ENCODE measurements around the gene AP3B1.

The AP3B1 gene

DNA sequence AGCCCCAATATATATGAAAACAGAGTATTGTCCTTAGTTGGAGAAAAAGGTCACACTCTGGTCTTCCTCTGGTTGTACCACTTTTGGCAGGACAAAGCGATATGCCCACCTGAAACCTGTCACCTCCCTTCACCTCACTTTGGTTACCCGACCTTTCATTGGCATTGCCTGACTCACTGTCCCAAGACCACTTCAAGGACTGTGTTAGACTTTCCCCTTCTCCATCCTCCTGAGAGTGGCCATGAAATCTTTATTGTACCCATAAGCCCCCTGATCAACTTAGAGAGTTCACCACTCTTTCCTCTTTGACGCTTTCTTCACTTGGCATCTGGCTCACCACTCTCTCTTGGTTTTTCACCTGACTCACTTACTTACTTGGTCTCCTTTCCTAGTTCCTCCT, 32.4 kb upstream of the AP3B1 start:
- no peak overlapping the region for H3K4me3 ChIP-seq (replicated peaks; ENCODE audit: low read depth, low read length)
- H3K27me3 ChIP-seq (replicated peaks; ENCODE audit: control insufficient read depth, insufficient read depth, low read length) = no peaks in the 10 kb centered on the region
- no peaks in the 10 kb centered on the region for H3K36me3 ChIP-seq (ENCODE audit: control insufficient read depth, insufficient read depth, low read length)
- TF ChIP-seq, protein P1, sequence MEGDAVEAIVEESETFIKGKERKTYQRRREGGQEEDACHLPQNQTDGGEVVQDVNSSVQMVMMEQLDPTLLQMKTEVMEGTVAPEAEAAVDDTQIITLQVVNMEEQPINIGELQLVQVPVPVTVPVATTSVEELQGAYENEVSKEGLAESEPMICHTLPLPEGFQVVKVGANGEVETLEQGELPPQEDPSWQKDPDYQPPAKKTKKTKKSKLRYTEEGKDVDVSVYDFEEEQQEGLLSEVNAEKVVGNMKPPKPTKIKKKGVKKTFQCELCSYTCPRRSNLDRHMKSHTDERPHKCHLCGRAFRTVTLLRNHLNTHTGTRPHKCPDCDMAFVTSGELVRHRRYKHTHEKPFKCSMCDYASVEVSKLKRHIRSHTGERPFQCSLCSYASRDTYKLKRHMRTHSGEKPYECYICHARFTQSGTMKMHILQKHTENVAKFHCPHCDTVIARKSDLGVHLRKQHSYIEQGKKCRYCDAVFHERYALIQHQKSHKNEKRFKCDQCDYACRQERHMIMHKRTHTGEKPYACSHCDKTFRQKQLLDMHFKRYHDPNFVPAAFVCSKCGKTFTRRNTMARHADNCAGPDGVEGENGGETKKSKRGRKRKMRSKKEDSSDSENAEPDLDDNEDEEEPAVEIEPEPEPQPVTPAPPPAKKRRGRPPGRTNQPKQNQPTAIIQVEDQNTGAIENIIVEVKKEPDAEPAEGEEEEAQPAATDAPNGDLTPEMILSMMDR (IDR thresholded peaks at IDR 0.05; ENCODE audit: insufficient read depth, low read length, poor library complexity, severe bottlenecking) = no peak
- DNase-seq (ENCODE audit: extremely low read depth, insufficient read length) = no peak

DNA sequence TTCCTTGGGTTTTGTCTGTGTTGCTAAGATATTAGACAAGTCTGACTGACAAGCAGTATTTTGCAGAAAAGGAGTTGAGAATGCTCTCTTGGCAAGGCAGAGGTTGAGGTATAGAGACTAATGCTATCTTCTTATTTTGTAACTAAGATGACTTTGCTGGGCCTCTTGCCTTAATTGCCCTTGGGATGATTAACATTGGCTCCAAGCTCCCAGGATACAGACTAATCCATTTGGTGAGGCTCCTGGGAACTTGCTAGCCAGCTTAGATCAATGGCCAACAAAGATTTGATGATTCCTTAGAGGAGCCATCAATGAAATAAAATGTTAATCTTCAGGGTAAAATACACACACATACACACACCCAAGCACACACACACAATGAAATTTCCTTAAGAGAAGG, 28.7 kb upstream of the AP3B1 start:
- TF ChIP-seq, protein P1 (IDR thresholded peaks at IDR 0.05; ENCODE audit: insufficient read depth, low read length, poor library complexity, severe bottlenecking) = no peak
- no peak for DNase-seq (ENCODE audit: extremely low read depth, insufficient read length)
- Histone ChIP-seq H3K36me3 (ENCODE audit: control insufficient read depth, insufficient read depth, low read length) (no peaks in the 10 kb centered on the region), H3K4me3 (replicated peaks; ENCODE audit: low read depth, low read length) (no peak overlapping the region), H3K27me3 (replicated peaks; ENCODE audit: control insufficient read depth, insufficient read depth, low read length) (no peaks in the 10 kb centered on the region)

DNA sequence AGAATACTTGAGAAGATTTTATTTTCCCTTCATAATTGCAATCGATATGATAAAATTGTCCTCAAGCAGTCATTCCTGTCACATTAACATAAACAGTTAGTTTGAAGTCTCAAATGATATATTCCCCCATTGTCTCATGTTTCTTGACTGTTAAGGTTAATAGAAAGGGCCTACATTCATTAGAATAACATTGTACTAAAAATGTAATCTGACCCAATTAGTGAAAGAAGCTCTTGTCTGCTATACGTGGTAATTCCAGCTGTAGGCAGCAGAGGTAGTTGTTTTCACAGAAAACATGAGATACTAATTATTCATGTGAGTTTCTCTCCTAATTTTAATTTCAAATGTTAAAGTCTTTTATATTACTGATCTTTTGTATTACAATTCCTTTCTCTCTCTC, 25.9 kb upstream of the AP3B1 start:
- H3K36me3 ChIP-seq (ENCODE audit: control insufficient read depth, insufficient read depth, low read length) = no peaks in the 10 kb centered on the region
- no peak overlapping the region for H3K4me3 ChIP-seq (replicated peaks; ENCODE audit: low read depth, low read length)
- DNase-seq (ENCODE audit: extremely low read depth, insufficient read length) = no peak
- TF ChIP-seq, protein P1 (IDR thresholded peaks at IDR 0.05; ENCODE audit: insufficient read depth, low read length, poor library complexity, severe bottlenecking) = peak; percentile 54
- no peaks in the 10 kb centered on the region for H3K27me3 ChIP-seq (replicated peaks; ENCODE audit: control insufficient read depth, insufficient read depth, low read length)

DNA sequence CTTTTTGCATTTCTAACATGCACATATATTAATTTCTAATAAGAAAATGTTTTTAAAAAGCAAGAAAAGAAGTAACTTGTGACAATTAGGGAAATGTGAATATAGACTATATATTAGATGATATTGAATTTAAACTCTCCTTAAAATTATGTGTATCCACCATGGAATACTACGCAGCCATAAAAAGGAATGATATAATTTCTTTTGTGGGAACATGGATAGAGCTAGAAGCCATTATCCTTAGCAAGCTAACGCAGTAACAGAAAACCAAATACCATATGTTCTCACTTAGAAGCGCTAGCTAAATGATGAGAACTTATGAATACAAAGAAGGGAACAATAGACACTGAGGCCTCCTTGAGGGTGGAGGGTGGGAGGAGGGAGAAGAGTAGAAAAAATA, 23.8 kb upstream of the AP3B1 start:
- no peak for DNase-seq (ENCODE audit: extremely low read depth, insufficient read length)
- H3K27me3 ChIP-seq (replicated peaks; ENCODE audit: control insufficient read depth, insufficient read depth, low read length) = no peaks in the 10 kb centered on the region
- TF ChIP-seq, protein P1 (IDR thresholded peaks at IDR 0.05; ENCODE audit: insufficient read depth, low read length, poor library complexity, severe bottlenecking) = no peak
- no peaks in the 10 kb centered on the region for H3K36me3 ChIP-seq (ENCODE audit: control insufficient read depth, insufficient read depth, low read length)
- H3K4me3 ChIP-seq (replicated peaks; ENCODE audit: low read depth, low read length) = no peak overlapping the region

DNA sequence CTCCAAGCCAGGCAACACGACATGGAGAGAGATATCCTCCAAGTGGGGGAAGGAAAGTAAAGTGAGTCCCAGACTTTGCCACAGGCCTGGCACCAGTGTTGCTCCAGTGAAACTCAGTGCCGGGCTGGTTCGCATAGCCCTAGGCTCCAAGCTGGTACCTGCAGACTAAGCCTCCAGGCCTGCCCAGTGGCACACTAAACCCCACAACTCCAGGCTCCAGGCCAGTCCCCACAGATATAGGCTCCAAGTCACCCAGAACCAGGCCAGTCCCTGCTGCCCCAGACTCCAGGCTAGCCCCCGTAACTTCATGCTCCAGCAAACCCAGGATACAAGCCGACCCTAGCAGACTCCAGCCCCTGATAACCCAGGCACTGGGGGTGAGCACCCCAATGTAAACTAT, 23.0 kb upstream of the AP3B1 start:
- TF ChIP-seq, protein P1 (IDR thresholded peaks at IDR 0.05; ENCODE audit: insufficient read depth, low read length, poor library complexity, severe bottlenecking) = no peak
- no peak overlapping the region for H3K4me3 ChIP-seq (replicated peaks; ENCODE audit: low read depth, low read length)
- DNase-seq (ENCODE audit: extremely low read depth, insufficient read length) = no peak
- H3K27me3 ChIP-seq (replicated peaks; ENCODE audit: control insufficient read depth, insufficient read depth, low read length) = no peaks in the 10 kb centered on the region
- no peaks in the 10 kb centered on the region for H3K36me3 ChIP-seq (ENCODE audit: control insufficient read depth, insufficient read depth, low read length)

DNA sequence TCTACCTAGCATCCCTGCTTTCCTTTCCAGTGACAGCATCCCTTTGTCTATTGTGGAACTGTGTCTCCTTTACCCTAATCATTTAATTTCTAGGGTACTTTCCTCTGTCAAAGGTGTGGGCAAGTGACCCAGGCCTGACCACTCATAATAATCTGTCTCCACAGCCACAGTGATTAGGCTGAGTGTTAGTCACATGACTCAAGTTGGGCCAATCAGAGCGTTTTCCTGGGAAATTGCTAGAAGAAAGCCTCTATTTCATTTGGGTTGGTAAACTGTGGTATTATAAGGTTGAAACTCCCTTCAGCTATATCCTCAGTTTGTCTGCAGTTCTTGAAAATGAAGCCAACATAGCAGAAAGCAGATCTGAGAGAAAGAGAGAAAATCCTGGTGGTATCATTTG, 14.2 kb upstream of the AP3B1 start:
- Histone ChIP-seq H3K4me3 (replicated peaks; ENCODE audit: low read depth, low read length) (no peak overlapping the region), H3K27me3 (replicated peaks; ENCODE audit: control insufficient read depth, insufficient read depth, low read length) (no peaks in the 10 kb centered on the region), H3K36me3 (ENCODE audit: control insufficient read depth, insufficient read depth, low read length) (no peaks in the 10 kb centered on the region)
- TF ChIP-seq, protein P1 (IDR thresholded peaks at IDR 0.05; ENCODE audit: insufficient read depth, low read length, poor library complexity, severe bottlenecking) = no peak
- DNase-seq (ENCODE audit: extremely low read depth, insufficient read length) = no peak

All from GM06990 (cell line).